ENCODE results near the gene LPP. TPM values are rescaled to one million over a fixed set of nuclear protein-coding genes. Genes with fewer than 3 reads are reported as not detected.

LPP gene
- total RNA-seq, 3 donors from 2014 or later (not counting 1 experiment from before 2014, with no cell fraction given), result 137 to 163 (median 149) TPM

DNA sequence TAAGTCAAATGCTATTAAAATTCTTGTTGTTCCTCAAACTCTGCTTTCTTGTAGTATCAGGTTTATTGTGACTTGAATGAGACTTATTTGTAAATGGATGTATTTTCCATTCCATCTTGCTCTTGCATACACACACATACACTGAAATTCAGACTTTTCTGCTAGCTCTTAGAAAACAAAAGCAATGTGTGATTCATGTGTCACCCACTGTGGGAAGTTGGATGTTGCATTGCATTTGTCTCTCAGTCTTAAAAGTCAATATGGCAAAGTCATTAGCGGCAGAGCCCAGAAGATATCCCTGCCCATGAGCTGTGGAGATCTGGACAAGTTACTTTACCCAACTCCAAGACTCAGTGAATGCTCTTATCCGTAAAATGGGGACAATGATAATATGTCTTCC, 660.6 kb downstream of the LPP start:
- no peak overlapping the region for H3K27ac ChIP-seq (ENCODE audit: low read length)
- Mint-ChIP-seq H3K36me3 (no peaks in the 10 kb centered on the region), H3K9me3 (no peaks in the 10 kb centered on the region), H3K27me3 (ENCODE audit: low read depth in 2 of 2) (no peaks in the 10 kb centered on the region), H3K4me1 (peaks cover 25 to 39% of the 10 kb centered on the region in 2 donors), H3K27ac (no peak overlapping the region), H3K4me3 (no peak overlapping the region)
- no peak for DNase-seq
- H3K4me1 ChIP-seq (ENCODE audit: control insufficient read depth, insufficient read depth, low read length), result no peaks in the 10 kb centered on the region
- intact Hi-C loops (cut with micrococcal nuclease), result no loop called here
- H3K27me3 ChIP-seq (ENCODE audit: control insufficient read depth, insufficient read depth, low read length), result no peaks in the 10 kb centered on the region
- 100% methylated on average over 1 of the region's 2 CpGs for WGBS (ENCODE audit: insufficient coverage)
- TF ChIP-seq, protein P1, sequence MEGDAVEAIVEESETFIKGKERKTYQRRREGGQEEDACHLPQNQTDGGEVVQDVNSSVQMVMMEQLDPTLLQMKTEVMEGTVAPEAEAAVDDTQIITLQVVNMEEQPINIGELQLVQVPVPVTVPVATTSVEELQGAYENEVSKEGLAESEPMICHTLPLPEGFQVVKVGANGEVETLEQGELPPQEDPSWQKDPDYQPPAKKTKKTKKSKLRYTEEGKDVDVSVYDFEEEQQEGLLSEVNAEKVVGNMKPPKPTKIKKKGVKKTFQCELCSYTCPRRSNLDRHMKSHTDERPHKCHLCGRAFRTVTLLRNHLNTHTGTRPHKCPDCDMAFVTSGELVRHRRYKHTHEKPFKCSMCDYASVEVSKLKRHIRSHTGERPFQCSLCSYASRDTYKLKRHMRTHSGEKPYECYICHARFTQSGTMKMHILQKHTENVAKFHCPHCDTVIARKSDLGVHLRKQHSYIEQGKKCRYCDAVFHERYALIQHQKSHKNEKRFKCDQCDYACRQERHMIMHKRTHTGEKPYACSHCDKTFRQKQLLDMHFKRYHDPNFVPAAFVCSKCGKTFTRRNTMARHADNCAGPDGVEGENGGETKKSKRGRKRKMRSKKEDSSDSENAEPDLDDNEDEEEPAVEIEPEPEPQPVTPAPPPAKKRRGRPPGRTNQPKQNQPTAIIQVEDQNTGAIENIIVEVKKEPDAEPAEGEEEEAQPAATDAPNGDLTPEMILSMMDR (IDR thresholded peaks at IDR 0.05), result no peak
- H3K4me3 ChIP-seq (ENCODE audit: low read length), result no peak overlapping the region
- no peaks in the 10 kb centered on the region for H3K9me3 ChIP-seq (ENCODE audit: control insufficient read depth, insufficient read depth, low read length)
- no peaks in the 10 kb centered on the region for H3K36me3 ChIP-seq (ENCODE audit: control insufficient read depth, insufficient read depth, low read length)
- no peak for ATAC-seq

DNA sequence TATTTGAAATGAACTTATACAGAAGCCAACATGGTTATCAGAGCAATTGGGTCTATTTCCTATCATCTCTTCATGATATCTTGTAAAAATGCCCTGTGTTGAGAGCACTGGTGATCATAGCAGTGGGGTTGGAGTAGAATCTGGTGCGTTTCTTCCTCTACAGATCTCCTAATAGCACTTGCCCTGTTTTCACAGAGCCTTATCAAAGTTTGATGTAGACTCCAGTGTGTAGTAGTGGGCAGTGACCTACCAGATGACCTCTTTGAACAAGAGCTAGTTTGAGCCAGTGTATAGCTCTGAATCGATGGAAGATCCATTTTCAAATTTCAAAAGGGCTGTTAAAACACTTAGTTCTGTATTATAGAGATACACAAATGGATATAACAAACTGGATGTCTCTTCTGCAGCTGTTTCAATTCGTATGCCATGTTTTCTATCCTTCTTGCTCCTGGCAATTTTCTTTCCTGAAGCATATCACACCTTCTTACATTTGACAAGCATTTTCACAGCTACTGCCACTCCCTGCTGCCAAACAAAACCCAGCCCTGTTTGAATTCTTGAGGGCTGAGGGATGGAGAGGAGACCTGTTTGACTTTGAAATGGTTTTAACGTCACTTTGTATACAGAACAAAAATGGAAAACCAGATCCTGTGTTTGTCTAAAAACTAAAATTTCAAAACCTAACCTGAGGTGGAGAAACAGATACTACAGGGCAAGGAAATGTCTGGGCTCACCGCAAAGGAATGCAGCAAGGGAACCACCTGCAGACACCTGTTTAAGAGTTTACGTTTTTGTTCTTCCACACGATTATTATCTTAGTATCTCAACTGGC, 663.4 kb downstream of the LPP start:
- DNase-seq, result no peak
- intact Hi-C loops (cut with micrococcal nuclease), result no loop called here
- no peak overlapping the region for H3K4me3 Mint-ChIP-seq
- H3K27ac Mint-ChIP-seq, result no peak overlapping the region
- peaks cover 18 to 38% of the 10 kb centered on the region in 2 donors for H3K4me1 Mint-ChIP-seq
- H3K9me3 Mint-ChIP-seq, result no peaks in the 10 kb centered on the region
- ATAC-seq, result no peak
- H3K9me3 ChIP-seq (ENCODE audit: control insufficient read depth, insufficient read depth, low read length), result no peaks in the 10 kb centered on the region
- 93% methylated on average over 6 of the region's 7 CpGs for WGBS (ENCODE audit: insufficient coverage)
- no peaks in the 10 kb centered on the region for H3K4me1 ChIP-seq (ENCODE audit: control insufficient read depth, insufficient read depth, low read length)
- H3K27me3 Mint-ChIP-seq (ENCODE audit: low read depth in 2 of 2), result no peaks in the 10 kb centered on the region
- TF ChIP-seq, protein P1 (IDR thresholded peaks at IDR 0.05), result no peak
- H3K27me3 ChIP-seq (ENCODE audit: control insufficient read depth, insufficient read depth, low read length), result no peaks in the 10 kb centered on the region
- no peaks in the 10 kb centered on the region for H3K36me3 Mint-ChIP-seq
- no peak overlapping the region for H3K4me3 ChIP-seq (ENCODE audit: low read length)
- no peaks in the 10 kb centered on the region for H3K36me3 ChIP-seq (ENCODE audit: control insufficient read depth, insufficient read depth, low read length)
- no peak overlapping the region for H3K27ac ChIP-seq (ENCODE audit: low read length)

GRCh38 chr3:188817935-188818269, 663.9 kb downstream of the LPP start:
- WGBS (ENCODE audit: insufficient coverage), result 97% methylated on average over 3 of the region's 3 CpGs
- Mint-ChIP-seq H3K4me1 (peaks cover 15 to 38% of the 10 kb centered on the region in 2 donors), H3K27me3 (ENCODE audit: low read depth in 2 of 2) (no peaks in the 10 kb centered on the region), H3K27ac (no peak overlapping the region), H3K36me3 (no peaks in the 10 kb centered on the region), H3K4me3 (no peak overlapping the region), H3K9me3 (no peaks in the 10 kb centered on the region)
- no peak overlapping the region for H3K4me3 ChIP-seq (ENCODE audit: low read length)
- no peaks in the 10 kb centered on the region for H3K27me3 ChIP-seq (ENCODE audit: control insufficient read depth, insufficient read depth, low read length)
- no peak for DNase-seq
- no peak for ATAC-seq
- H3K36me3 ChIP-seq (ENCODE audit: control insufficient read depth, insufficient read depth, low read length), result no peaks in the 10 kb centered on the region
- H3K27ac ChIP-seq (ENCODE audit: low read length), result no peak overlapping the region
- intact Hi-C loops (cut with micrococcal nuclease), result no loop called here
- TF ChIP-seq, protein P1 (IDR thresholded peaks at IDR 0.05), result no peak
- H3K4me1 ChIP-seq (ENCODE audit: control insufficient read depth, insufficient read depth, low read length), result no peaks in the 10 kb centered on the region
- no peaks in the 10 kb centered on the region for H3K9me3 ChIP-seq (ENCODE audit: control insufficient read depth, insufficient read depth, low read length)

DNA sequence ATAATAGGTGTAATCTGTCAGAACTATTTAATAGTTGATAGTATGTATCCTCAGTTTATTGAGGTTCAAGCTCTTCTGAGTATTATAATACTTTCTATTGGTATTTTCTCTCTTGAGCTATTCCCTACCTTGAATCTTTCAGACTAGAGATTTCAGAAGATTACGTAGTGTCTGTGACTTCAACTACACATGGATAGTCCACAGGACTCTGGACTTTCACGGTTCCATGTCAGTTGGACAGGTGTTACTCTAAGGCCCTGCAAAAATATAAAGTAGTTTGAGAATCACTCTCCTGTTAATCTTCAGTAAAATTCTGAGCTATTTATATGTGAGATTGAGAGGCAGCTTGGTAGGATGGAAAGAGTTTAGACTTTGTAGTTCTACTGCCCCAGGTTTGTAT, 664.3 kb downstream of the LPP start:
- H3K4me3 Mint-ChIP-seq, result no peak overlapping the region
- ATAC-seq (no peak), DNase-seq (no peak)
- Histone ChIP-seq H3K4me1 (ENCODE audit: control insufficient read depth, insufficient read depth, low read length) (no peaks in the 10 kb centered on the region), H3K9me3 (ENCODE audit: control insufficient read depth, insufficient read depth, low read length) (no peaks in the 10 kb centered on the region), H3K4me3 (ENCODE audit: low read length) (no peak overlapping the region), H3K27ac (ENCODE audit: low read length) (no peak overlapping the region), H3K27me3 (ENCODE audit: control insufficient read depth, insufficient read depth, low read length) (no peaks in the 10 kb centered on the region), H3K36me3 (ENCODE audit: control insufficient read depth, insufficient read depth, low read length) (no peaks in the 10 kb centered on the region)
- H3K9me3 Mint-ChIP-seq, result no peaks in the 10 kb centered on the region
- no peaks in the 10 kb centered on the region for H3K27me3 Mint-ChIP-seq (ENCODE audit: low read depth in 2 of 2)
- 97% methylated on average over 2 of the region's 2 CpGs for whole genome bisulfite sequencing (ENCODE audit: insufficient coverage)
- H3K4me1 Mint-ChIP-seq, result peaks cover 15 to 38% of the 10 kb centered on the region in 2 donors
- TF ChIP-seq, protein P1 (IDR thresholded peaks at IDR 0.05), result no peak
- H3K27ac Mint-ChIP-seq, result no peak overlapping the region
- no peaks in the 10 kb centered on the region for H3K36me3 Mint-ChIP-seq
- intact Hi-C loops (cut with micrococcal nuclease), result no loop called here
